GM03348 (cell line): ENCODE data around the gene ZBTB16.

Source experiments
- DNase-seq: peaks from one replicate; pipeline ENCODE4 v3.0.0; 2012; ENCODE audit warnings: low spot score

Gene ZBTB16

GRCh38 chr11:114283422-114283821 lies 223.9 kb downstream of the ZBTB16 start:
- no peak for DNase-seq

- DNase-seq = no peak
These were observed 224.5 kb downstream of the ZBTB16 start for GRCh38 chr11:114284021-114284420.

- no peak for DNase-seq
These were observed 225.4 kb downstream of the ZBTB16 start for GRCh38 chr11:114284914-114285313.

- DNase-seq = peak; percentile 51
These were observed 226.1 kb downstream of the ZBTB16 start for GRCh38 chr11:114285599-114285998.

- no peak for DNase-seq
These were observed 226.7 kb downstream of the ZBTB16 start for GRCh38 chr11:114286229-114286628.

GRCh38 chr11:114287154-114287553 lies 227.6 kb downstream of the ZBTB16 start:
- no peak for DNase-seq

- DNase-seq = no peak
These were observed 228.6 kb downstream of the ZBTB16 start for GRCh38 chr11:114288136-114288535.

- no peak for DNase-seq
These were observed 230.3 kb downstream of the ZBTB16 start for GRCh38 chr11:114289779-114290178.

- DNase-seq = peak; percentile 40
These were observed 231.2 kb downstream of the ZBTB16 start for GRCh38 chr11:114290503-114291235.

GRCh38 chr11:114291381-114291780 lies 231.9 kb downstream of the ZBTB16 start:
- DNase-seq = peak; percentile 47

GRCh38 chr11:114291842-114292680 lies 232.6 kb downstream of the ZBTB16 start:
- DNase-seq = peak; percentile 57

GRCh38 chr11:114293201-114293711 lies 233.7 kb downstream of the ZBTB16 start:
- DNase-seq = no peak

GRCh38 chr11:114295676-114296604 lies 236.4 kb downstream of the ZBTB16 start, which contains the start of gene NNMT:
NNMT (plus strand) TSS chr11:114296399; CDS start chr11:114296557, 158 bp downstream.
- peak; percentile 82 for DNase-seq

- DNase-seq = no peak
These were observed 237.3 kb downstream of the ZBTB16 start for GRCh38 chr11:114296605-114297372.

- no peak for DNase-seq
These were observed 238.5 kb downstream of the ZBTB16 start for GRCh38 chr11:114297806-114298709.

- no peak for DNase-seq
These were observed 239.2 kb downstream of the ZBTB16 start for GRCh38 chr11:114298710-114299109.
